HepG2 (cell line): Measurements from ENCODE around the gene PFN4. TPM values are rescaled to one million over a fixed set of nuclear protein-coding genes. Genes with fewer than 3 reads are reported as not detected.

Experiments
- ATAC-seq: fragments of 200-7000 bp; cut with Tn5 transposase; 3 replicates; pipeline ENCODE4 v1.9.1; 2020; ENCODE audit warnings: mild to moderate bottlenecking, moderate library complexity
- BruUV-seq: library from RNA; stranded (reverse); fragments of 400-500 nt; replicated peaks from 2 replicates; lab custom pipeline; 2021; lab: Mats Ljungman, UMichigan
- CTCF ChIA-PET: fragments of 300-600 bp; formaldehyde crosslinking; extraction: SDS; loops from one replicate; lab custom pipeline; 2021; ENCODE audit warnings: low total read pairs, inconsistent platforms, low intra/inter-chr PET ratio; lab: Yijun Ruan, JAX
- POLR2A ChIA-PET: fragments of 350-600 bp; sonication (Branson Sonifier 250); formaldehyde crosslinking; loops from one replicate; lab custom pipeline; 2020; ENCODE audit warnings: antibody characterized with exemption, inconsistent platforms; lab: Yijun Ruan, JAX
- DNase-seq: peaks from one replicate; pipeline ENCODE4 v3.0.0-alpha.2; 2015; ENCODE audit warnings: low spot score
- FAIRE-seq: peaks from 3 replicates; lab custom pipeline; 2011; peaks lifted over from hg19 to GRCh38; lab: Jason Lieb, UNC
- H2AFZ ChIP-seq: one replicate; pipeline ENCODE4 v1.6.1; 2011; ENCODE audit warnings: low read length, inconsistent platforms
- H3K27ac ChIP-seq: fragments of 300-600 bp; 3 replicates; pipeline ENCODE4 v1.8.0; 2011; ENCODE audit warnings: mixed run types, mild to moderate bottlenecking, mixed read lengths, low read length, inconsistent platforms; ENCODE audit not compliant: insufficient read depth; ENCODE audit errors: extremely low read length
- H3K27me3 ChIP-seq, 2 experiments: fragments of 200-600 bp in 1 of 2; 2 replicates in 1 of 2; 3 replicates in 1 of 2; pipeline versions ENCODE4 v1.6.0 to v1.8.0; 2011; ENCODE audit warnings: low read length in 2 of 2, mild to moderate bottlenecking in 2 of 2, moderate library complexity in 2 of 2, inconsistent platforms in 1 of 2; ENCODE audit not compliant: insufficient read depth in 2 of 2, control insufficient read depth in 1 of 2
- H3K36me3 ChIP-seq, 2 experiments: fragments of 200-600 bp in 1 of 2; replicated peaks in 1 of 2; 2 replicates in 1 of 2; 3 replicates in 1 of 2; pipeline versions ENCODE4 v1.5.1 to v1.8.0; 2011; ENCODE audit warnings: low read length in 2 of 2, inconsistent platforms in 1 of 2; ENCODE audit not compliant: insufficient read depth in 2 of 2, control insufficient read depth in 1 of 2
- H3K4me1 ChIP-seq: 2 replicates; pipeline ENCODE4 v1.5.1; 2012; ENCODE audit warnings: low read length, inconsistent platforms; ENCODE audit not compliant: insufficient read depth
- H3K4me2 ChIP-seq: 2 replicates; pipeline ENCODE4 v1.6.0; 2011; ENCODE audit warnings: low read depth, low read length, inconsistent platforms
- H3K4me3 ChIP-seq, 3 experiments: fragments of 200-600 bp in 1 of 3; sonication (generic), shearing (Covaris generic) in 1 of 3; replicated peaks in 1 of 3; 2 replicates each; pipeline ENCODE4 v1.5.1; 2011 to 2016; ENCODE audit warnings: low read length in 3 of 3, inconsistent platforms in 2 of 3, low read depth in 2 of 3, mild to moderate bottlenecking in 2 of 3, control low read depth in 1 of 3, mixed read lengths in 1 of 3; ENCODE audit not compliant: insufficient read depth in 1 of 3
- H3K79me2 ChIP-seq: one replicate; pipeline ENCODE4 v1.6.1; 2011; ENCODE audit warnings: low read length, inconsistent platforms; ENCODE audit not compliant: insufficient read depth
- H3K9ac ChIP-seq: 2 replicates; pipeline ENCODE4 v1.6.0; 2011; ENCODE audit warnings: mild to moderate bottlenecking, low read depth, low read length, inconsistent platforms; ENCODE audit not compliant: insufficient read depth
- H3K9me3 ChIP-seq: 2 replicates; pipeline ENCODE4 v1.5.1; 2012; ENCODE audit warnings: mild to moderate bottlenecking, low read length
- H4K20me1 ChIP-seq: 2 replicates; pipeline ENCODE4 v1.6.0; 2011; ENCODE audit warnings: inconsistent platforms, mild to moderate bottlenecking, low read length, moderate library complexity; ENCODE audit not compliant: insufficient read depth
- ADNP ChIP-seq: sonication (generic); formaldehyde crosslinking; IDR thresholded peaks from 2 replicates; pipeline ENCODE4 v1.4.0; 2020; ENCODE audit warnings: missing genetic modification reagents
- CSRNP2 ChIP-seq: sonication (generic); formaldehyde crosslinking; conservative IDR thresholded peaks from 2 replicates; pipeline ENCODE4 v1.8.0; 2022; ENCODE audit warnings: low read depth, missing genetic modification reagents
- NFYC ChIP-seq: IDR thresholded peaks from 2 replicates; pipeline ENCODE4 v1.6.1; 2016; ENCODE audit warnings: missing genetic modification reagents, missing compliant biosample characterization
- TEAD3 ChIP-seq: optimal IDR thresholded peaks from 2 replicates; pipeline ENCODE3; 2016; ENCODE audit warnings: borderline replicate concordance
- U2AF2 ChIP-seq: fragments of 200-400 bp; formaldehyde crosslinking; IDR thresholded peaks from 2 replicates; pipeline ENCODE4 v1.6.1; 2017; ENCODE audit warnings: low read depth, mild to moderate bottlenecking, low read length
- ZMAT5 ChIP-seq: sonication (generic); formaldehyde crosslinking; IDR thresholded peaks from 2 replicates; pipeline ENCODE4 v1.5.0; 2020; ENCODE audit warnings: mild to moderate bottlenecking, low read depth, missing genetic modification reagents, borderline replicate concordance
- ZNF331 ChIP-seq: sonication (generic); formaldehyde crosslinking; IDR thresholded peaks from 2 replicates; pipeline ENCODE4 v1.4.0; 2020; ENCODE audit warnings: missing genetic modification reagents
- ZNF382 ChIP-seq: sonication (generic); formaldehyde crosslinking; IDR thresholded peaks from 2 replicates; pipeline ENCODE4 v1.5.0; 2020; ENCODE audit warnings: missing genetic modification reagents, mild to moderate bottlenecking, borderline replicate concordance
- ZNF775 ChIP-seq: sonication (generic); formaldehyde crosslinking; IDR thresholded peaks from 2 replicates; pipeline ENCODE4 v1.4.0; 2020; ENCODE audit warnings: missing genetic modification reagents, mild to moderate bottlenecking, moderate library complexity, borderline replicate concordance
- WGBS: methylation state at CpG from one replicate; pipeline ENCODE4 v1.1.6; 2017; ENCODE audit warnings: low lambda C conversion rate; 5-methylcytosine and 5-hydroxymethylcytosine counted together
- in situ Hi-C: cut with HindIII; loops from 2 replicates; pipeline ENCODE4 v1.10.0; 2017; ENCODE audit warnings: low pct_unique_long_range_greater_than_20kb; ENCODE audit not compliant: extremely low pct_ligation_motif_present
- intact Hi-C: fragments of 100-400 bp; cut with micrococcal nuclease; formaldehyde crosslinking; loops from one replicate; pipeline ENCODE4 v1.10.0; 2022; ENCODE audit not compliant: unreplicated experiment
- polyA plus RNA-seq, 8 experiments: library from polyadenylated mRNA; depleted of rRNA in 3 of 8; stranded (reverse) in 7 of 8; unstranded in 1 of 8; fragments of >200 nt; fragmentation: Illumina TruSeq in 4 of 8; extraction: Trizol in 4 of 8; gene quantifications; 2 replicates each; pipeline versions ENCODE4 v1.2.1 to v1.2.3, GENCODE V29; 2011 to 2016; ENCODE audit warnings: low read depth in 4 of 8, missing spikeins in 1 of 8, mixed read lengths in 1 of 8; ENCODE audit not compliant: insufficient read depth in 1 of 8
- total RNA-seq, 5 experiments: library from RNA; depleted of rRNA; stranded (reverse); fragments of >200 nt; fragmentation: Illumina TruSeq; extraction: Trizol; gene quantifications; 2 replicates each; pipeline ENCODE4 v1.2.3, GENCODE V29; 2016; ENCODE audit warnings: low read depth in 1 of 5
- TF ChIP-seq, protein P1 (sequence below): sonication (generic); formaldehyde crosslinking; IDR thresholded peaks from 2 replicates; pipeline ENCODE4 v1.8.1; 2023; ENCODE audit warnings: mild to moderate bottlenecking, missing genetic modification reagents
- TF ChIP-seq, protein P2 (sequence below): sonication (generic); formaldehyde crosslinking; IDR thresholded peaks from 2 replicates; pipeline ENCODE4 v1.4.0; 2020; ENCODE audit warnings: missing genetic modification reagents; ENCODE audit errors: not compliant biosample characterization
- TF ChIP-seq, protein P3 (sequence below): sonication (generic); formaldehyde crosslinking; IDR thresholded peaks from 2 replicates; pipeline ENCODE4 v1.4.0; 2020; ENCODE audit warnings: missing genetic modification reagents, borderline replicate concordance
- TF ChIP-seq, protein P4 (sequence below): sonication (generic); formaldehyde crosslinking; IDR thresholded peaks from 2 replicates; pipeline ENCODE4 v1.8.1; 2022; ENCODE audit warnings: mild to moderate bottlenecking, missing genetic modification reagents

The PFN4 gene
- total and polyA plus RNA-seq, 2 of the 13 experiments (the other 11 are each of a cell fraction or from before 2014, with no cell fraction given): 0.12 to 0.20 TPM

- Histone ChIP-seq H3K27me3 (peaks cover 2 to 21% of the 10 kb centered on the region in 2 experiments; a peak in 3 of 5 replicates), H3K4me3 (no peak overlapping the region), H3K4me1 (peaks cover 5% of the 10 kb centered on the region; the same call in 1 of the 2 replicates), H4K20me1 (no peaks in the 10 kb centered on the region), H3K9ac (no peak overlapping the region), H3K79me2 (no peaks in the 10 kb centered on the region), H3K9me3 (no peaks in the 10 kb centered on the region), H2AFZ (no peak overlapping the region), H3K4me2 (no peak overlapping the region), H3K27ac (no peak overlapping the region), H3K36me3 (no peaks in the 10 kb centered on the region)
- ChIA-PET CTCF (interaction anchor here (0.9 to 4.9 kb wide), 11 partner anchors 8 to 338 kb away, joined by 3 to 71 read pairs (median 10); partner anchors contain the start of genes ATAD2B, FAM228B, SF3B6 and TP53I3), POLR2A (interaction anchor here (2.1 kb wide), 1 partner anchor 79 kb away, joined by 11 read pairs; the partner anchor contains the start of gene TP53I3)
- DNase-seq (no peak), FAIRE-seq (no peak), ATAC-seq (no peak)
- no TSS peak for BruUV-seq
- intact Hi-C loops (no loop called here), in situ Hi-C loops (loop anchor here (10.0 kb wide), 3 partner anchors 79 to 339 kb away; partner anchors contain the start of gene TP53I3)
- WGBS: 8% methylated on average over 2 of the region's 2 CpGs
- TF ChIP-seq, protein P1, sequence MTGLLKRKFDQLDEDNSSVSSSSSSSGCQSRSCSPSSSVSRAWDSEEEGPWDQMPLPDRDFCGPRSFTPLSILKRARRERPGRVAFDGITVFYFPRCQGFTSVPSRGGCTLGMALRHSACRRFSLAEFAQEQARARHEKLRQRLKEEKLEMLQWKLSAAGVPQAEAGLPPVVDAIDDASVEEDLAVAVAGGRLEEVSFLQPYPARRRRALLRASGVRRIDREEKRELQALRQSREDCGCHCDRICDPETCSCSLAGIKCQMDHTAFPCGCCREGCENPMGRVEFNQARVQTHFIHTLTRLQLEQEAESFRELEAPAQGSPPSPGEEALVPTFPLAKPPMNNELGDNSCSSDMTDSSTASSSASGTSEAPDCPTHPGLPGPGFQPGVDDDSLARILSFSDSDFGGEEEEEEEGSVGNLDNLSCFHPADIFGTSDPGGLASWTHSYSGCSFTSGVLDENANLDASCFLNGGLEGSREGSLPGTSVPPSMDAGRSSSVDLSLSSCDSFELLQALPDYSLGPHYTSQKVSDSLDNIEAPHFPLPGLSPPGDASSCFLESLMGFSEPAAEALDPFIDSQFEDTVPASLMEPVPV (CRISPR knock-in tag): no peak
- TF ChIP-seq CSRNP2 (CRISPR knock-in tag) (no peak), U2AF2 (no peak), NFYC (CRISPR knock-in tag) (no peak), ZNF382 (CRISPR knock-in tag) (no peak), ZNF331 (CRISPR knock-in tag) (no peak), ADNP (CRISPR knock-in tag) (no peak), TEAD3 (no peak), ZNF775 (CRISPR knock-in tag) (no peak), ZMAT5 (no peak)
- TF ChIP-seq, protein P2, sequence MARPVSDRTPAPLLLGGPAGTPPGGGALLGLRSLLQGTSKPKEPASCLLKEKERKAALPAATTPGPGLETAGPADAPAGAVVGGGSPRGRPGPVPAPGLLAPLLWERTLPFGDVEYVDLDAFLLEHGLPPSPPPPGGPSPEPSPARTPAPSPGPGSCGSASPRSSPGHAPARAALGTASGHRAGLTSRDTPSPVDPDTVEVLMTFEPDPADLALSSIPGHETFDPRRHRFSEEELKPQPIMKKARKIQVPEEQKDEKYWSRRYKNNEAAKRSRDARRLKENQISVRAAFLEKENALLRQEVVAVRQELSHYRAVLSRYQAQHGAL (CRISPR knock-in tag): no peak
- TF ChIP-seq, protein P3, sequence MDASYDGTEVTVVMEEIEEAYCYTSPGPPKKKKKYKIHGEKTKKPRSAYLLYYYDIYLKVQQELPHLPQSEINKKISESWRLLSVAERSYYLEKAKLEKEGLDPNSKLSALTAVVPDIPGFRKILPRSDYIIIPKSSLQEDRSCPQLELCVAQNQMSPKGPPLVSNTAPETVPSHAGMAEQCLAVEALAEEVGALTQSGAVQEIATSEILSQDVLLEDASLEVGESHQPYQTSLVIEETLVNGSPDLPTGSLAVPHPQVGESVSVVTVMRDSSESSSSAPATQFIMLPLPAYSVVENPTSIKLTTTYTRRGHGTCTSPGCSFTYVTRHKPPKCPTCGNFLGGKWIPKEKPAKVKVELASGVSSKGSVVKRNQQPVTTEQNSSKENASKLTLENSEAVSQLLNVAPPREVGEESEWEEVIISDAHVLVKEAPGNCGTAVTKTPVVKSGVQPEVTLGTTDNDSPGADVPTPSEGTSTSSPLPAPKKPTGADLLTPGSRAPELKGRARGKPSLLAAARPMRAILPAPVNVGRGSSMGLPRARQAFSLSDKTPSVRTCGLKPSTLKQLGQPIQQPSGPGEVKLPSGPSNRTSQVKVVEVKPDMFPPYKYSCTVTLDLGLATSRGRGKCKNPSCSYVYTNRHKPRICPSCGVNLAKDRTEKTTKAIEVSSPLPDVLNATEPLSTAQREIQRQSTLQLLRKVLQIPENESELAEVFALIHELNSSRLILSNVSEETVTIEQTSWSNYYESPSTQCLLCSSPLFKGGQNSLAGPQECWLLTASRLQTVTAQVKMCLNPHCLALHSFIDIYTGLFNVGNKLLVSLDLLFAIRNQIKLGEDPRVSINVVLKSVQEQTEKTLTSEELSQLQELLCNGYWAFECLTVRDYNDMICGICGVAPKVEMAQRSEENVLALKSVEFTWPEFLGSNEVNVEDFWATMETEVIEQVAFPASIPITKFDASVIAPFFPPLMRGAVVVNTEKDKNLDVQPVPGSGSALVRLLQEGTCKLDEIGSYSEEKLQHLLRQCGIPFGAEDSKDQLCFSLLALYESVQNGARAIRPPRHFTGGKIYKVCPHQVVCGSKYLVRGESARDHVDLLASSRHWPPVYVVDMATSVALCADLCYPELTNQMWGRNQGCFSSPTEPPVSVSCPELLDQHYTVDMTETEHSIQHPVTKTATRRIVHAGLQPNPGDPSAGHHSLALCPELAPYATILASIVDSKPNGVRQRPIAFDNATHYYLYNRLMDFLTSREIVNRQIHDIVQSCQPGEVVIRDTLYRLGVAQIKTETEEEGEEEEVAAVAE (CRISPR knock-in tag): no peak
- TF ChIP-seq, protein P4, sequence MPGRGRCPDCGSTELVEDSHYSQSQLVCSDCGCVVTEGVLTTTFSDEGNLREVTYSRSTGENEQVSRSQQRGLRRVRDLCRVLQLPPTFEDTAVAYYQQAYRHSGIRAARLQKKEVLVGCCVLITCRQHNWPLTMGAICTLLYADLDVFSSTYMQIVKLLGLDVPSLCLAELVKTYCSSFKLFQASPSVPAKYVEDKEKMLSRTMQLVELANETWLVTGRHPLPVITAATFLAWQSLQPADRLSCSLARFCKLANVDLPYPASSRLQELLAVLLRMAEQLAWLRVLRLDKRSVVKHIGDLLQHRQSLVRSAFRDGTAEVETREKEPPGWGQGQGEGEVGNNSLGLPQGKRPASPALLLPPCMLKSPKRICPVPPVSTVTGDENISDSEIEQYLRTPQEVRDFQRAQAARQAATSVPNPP (CRISPR knock-in tag): no peak
Measured at GRCh38 chr2:24163601-24164000, 40.5 kb upstream of the PFN4 start.
